Stimulated activated naive CD8-positive, alpha-beta T cell treated with anti-CD3 and anti-CD28 coated beads, Interleukin-15, Interleukin-2, amounts not matched to agents 100 ng/mL and 50 ng/mL, for 24 hours (primary cell): Measurements from ENCODE around the gene MRPL24.
A peak's percentile ranks its signal among the peaks of the same experiment; 100 is the strongest.

Experiments used
- H3K27ac Mint-ChIP-seq: one replicate; pipeline ENCODE4 v1.8.0; 2021; ENCODE audit warnings: mild to moderate bottlenecking, mixed read lengths
- H3K27me3 Mint-ChIP-seq: one replicate; pipeline ENCODE4 v1.8.0; 2021; ENCODE audit warnings: mixed read lengths
- H3K36me3 Mint-ChIP-seq: one replicate; pipeline ENCODE4 v1.8.0; 2021; ENCODE audit warnings: low read depth, mixed read lengths
- H3K4me1 Mint-ChIP-seq: one replicate; pipeline ENCODE4 v1.8.0; 2021; ENCODE audit warnings: low read depth, mixed read lengths
- H3K4me3 Mint-ChIP-seq: one replicate; pipeline ENCODE4 v1.8.0; 2021; ENCODE audit warnings: mild to moderate bottlenecking, mixed read lengths
- H3K9me3 Mint-ChIP-seq: one replicate; pipeline ENCODE4 v1.8.0; 2021; ENCODE audit warnings: mixed read lengths

Gene MRPL24

DNA sequence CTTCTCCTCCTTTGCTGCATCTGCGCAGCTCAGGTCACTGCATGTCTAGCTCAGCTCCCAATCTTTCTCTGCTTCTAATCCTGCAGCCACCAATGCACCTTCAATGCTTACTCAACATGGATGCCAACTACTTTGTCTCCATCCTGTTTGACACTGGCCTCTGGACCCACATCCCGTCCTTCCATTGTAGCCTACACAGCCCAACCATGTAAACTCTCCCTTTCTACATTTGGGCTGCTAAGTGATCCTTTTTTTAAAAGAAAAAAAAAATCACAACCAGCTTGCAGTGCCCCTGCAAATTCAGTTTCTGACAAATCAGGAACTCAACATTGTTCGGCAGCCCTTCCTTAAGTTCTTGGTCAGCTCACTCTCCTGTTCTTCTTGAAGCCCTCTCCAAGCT lies 26.1 kb downstream of the MRPL24 start:
- Mint-ChIP-seq H3K9me3 (no peaks in the 10 kb centered on the region), H3K36me3 (peaks cover 21% of the 10 kb centered on the region), H3K27ac (no peak overlapping the region), H3K4me3 (no peak overlapping the region), H3K27me3 (no peaks in the 10 kb centered on the region), H3K4me1 (no peaks in the 10 kb centered on the region)

DNA sequence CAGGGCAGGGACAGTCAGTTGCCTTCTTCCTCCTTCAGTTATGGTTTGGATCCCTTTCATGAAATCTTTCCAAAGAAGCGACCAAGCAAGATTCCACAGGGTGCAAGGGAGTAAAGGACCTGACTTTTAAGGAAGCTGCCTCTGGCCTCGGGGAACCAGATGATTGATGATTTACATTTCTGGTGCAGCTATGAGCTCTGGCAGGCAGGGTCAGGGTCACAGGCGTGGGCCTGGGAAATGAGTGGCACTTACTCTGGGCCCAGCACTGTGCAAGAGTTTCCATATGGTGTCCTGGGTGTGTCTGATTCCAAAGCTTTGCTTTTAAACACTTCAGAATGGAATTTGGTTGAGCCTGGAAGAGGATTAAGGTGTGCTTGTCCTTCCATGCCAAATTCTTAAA lies 28.3 kb downstream of the MRPL24 start:
- Mint-ChIP-seq H3K27me3 (no peaks in the 10 kb centered on the region), H3K36me3 (peaks cover 19% of the 10 kb centered on the region), H3K4me1 (no peaks in the 10 kb centered on the region), H3K27ac (no peak overlapping the region), H3K9me3 (no peaks in the 10 kb centered on the region), H3K4me3 (no peak overlapping the region)

DNA sequence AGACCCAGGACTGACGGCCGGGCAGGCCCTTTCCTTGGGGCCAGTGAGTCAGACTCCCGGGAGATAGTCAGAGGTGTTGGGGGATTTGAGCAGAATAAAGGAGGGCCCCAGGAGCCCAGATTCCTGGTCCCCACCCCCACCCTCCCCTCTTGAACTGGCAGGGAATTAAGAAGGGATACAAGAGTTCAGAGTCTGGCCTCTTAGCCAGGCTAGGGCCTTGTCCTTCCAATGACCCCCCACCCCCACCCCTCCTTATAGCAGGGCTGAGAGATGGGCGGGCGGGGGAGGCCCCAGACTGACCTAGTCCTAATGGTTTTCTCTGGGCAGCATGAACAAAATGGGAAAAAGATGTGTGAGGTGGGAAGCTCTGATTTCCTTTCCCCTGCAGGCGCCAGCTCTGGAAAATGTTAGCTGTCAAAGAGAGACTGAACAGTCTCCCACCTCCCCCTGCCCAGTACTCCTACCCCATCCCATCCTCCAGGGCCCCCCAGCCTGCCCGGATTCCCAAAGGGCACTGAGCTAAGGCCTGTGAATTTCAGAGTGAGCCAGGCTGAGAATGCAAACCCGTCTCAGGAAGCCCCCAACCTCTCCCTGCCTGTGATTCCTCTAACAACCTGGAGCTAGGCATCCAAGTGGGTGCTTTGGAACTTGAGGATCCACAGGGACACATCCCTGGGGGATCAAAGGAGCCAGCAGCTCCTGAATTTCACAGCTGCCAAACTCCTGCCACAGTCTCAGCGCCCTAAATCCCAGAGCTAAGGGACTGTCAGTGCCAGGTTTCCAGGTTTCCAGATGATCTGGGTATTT lies 29.7 kb downstream of the MRPL24 start:
- H3K9me3 Mint-ChIP-seq, result no peaks in the 10 kb centered on the region
- peaks cover 12% of the 10 kb centered on the region for H3K36me3 Mint-ChIP-seq
- H3K27ac Mint-ChIP-seq, result no peak overlapping the region
- peaks cover 10% of the 10 kb centered on the region for H3K4me1 Mint-ChIP-seq
- no peak overlapping the region for H3K4me3 Mint-ChIP-seq
- peaks cover 3% of the 10 kb centered on the region for H3K27me3 Mint-ChIP-seq

DNA sequence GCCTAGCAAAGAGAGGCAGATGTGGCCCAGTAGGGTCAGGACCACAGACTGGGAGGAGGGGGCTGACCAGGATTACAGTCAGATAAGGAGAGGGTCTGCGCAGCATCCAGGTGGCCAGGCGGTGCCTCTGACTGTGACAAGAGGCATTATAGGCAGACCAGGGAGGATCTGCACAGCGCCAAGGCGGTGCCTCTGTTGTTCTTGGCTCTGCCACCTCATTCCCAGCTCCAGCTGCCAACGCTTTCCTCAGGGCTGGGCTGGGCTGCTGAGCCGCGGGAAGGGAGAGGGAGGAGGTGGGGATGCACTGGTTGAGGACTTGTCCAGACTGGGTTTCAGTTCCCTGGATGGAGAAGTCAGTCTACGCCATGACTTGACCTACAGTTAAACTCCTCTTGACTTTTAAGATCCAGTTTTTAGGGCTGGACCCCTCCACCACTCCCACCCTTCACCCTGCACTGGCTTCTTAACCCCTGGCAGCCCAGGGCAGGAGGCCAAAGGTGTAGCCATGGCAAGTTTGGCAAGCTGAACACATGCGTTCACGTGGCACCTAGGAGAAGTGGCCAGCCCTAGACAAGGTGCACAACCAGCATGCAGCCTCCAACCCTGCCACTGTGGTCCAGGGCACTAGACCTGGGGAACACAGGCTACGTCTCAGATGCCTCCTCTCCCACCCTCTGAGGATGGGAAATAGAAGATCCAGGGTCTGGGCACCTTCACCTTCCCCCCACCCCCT lies 31.0 kb downstream of the MRPL24 start:
- Mint-ChIP-seq H3K9me3 (no peaks in the 10 kb centered on the region), H3K4me3 (no peak overlapping the region), H3K27me3 (peaks cover 3% of the 10 kb centered on the region), H3K4me1 (peaks cover 22% of the 10 kb centered on the region), H3K27ac (no peak overlapping the region), H3K36me3 (peaks cover 4% of the 10 kb centered on the region)

GRCh38 chr1:156709031-156709430 lies 31.9 kb downstream of the MRPL24 start:
- H3K4me1 Mint-ChIP-seq, result peaks cover 27% of the 10 kb centered on the region
- no peaks in the 10 kb centered on the region for H3K36me3 Mint-ChIP-seq
- no peak overlapping the region for H3K27ac Mint-ChIP-seq
- peaks cover 10% of the 10 kb centered on the region for H3K27me3 Mint-ChIP-seq
- H3K4me3 Mint-ChIP-seq, result no peak overlapping the region
- no peaks in the 10 kb centered on the region for H3K9me3 Mint-ChIP-seq

- Mint-ChIP-seq H3K27me3 (peaks cover 18% of the 10 kb centered on the region), H3K4me1 (peaks cover 27% of the 10 kb centered on the region), H3K36me3 (no peaks in the 10 kb centered on the region), H3K9me3 (no peaks in the 10 kb centered on the region), H3K27ac (no peak overlapping the region), H3K4me3 (no peak overlapping the region)
Measured at GRCh38 chr1:156708218-156708661, 32.6 kb downstream of the MRPL24 start.

- Mint-ChIP-seq H3K9me3 (no peaks in the 10 kb centered on the region), H3K36me3 (no peaks in the 10 kb centered on the region), H3K27ac (no peak overlapping the region), H3K4me3 (peak overlapping the region; percentile 13), H3K4me1 (peaks cover 27% of the 10 kb centered on the region), H3K27me3 (peaks cover 21% of the 10 kb centered on the region)
Measured at GRCh38 chr1:156707417-156708217, 33.3 kb downstream of the MRPL24 start.

DNA sequence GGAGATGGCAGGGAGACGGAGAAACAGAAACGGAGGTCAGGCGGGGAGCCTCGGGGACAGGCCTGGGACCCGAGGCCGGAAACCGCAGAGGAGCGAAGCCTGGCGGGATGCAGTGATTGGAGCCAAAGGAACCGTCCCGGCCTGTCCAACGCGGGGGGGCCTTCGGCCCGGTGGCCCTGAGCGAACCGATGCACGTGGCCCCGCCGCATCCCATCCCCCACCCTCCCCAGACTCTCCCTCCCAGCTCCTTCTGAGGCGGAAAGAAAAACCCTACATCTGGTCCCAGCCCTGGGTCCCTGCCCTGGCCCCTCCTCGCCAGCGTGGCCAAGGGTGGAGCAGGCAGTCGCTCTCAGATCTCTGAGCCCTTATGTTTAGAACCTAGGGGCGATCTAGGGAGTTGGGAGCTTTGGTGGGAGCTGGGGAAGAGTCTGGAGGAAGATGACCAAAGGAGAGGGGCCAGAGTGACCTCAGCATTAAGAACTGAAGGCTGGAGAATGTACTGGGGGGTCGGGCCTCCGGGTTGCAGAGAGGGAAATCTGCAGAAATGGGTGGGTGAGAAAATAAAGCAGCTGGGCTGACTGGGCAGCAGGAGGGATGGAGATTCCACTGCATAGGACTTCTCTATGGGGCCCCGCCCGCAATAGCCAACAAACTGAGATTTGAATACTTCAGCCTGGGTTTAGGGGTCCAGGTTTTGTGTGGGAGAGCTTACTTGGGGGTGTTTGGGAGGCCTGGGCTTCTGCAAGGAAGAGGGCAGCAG lies 34.1 kb downstream of the MRPL24 start:
- peaks cover 27% of the 10 kb centered on the region for H3K4me1 Mint-ChIP-seq
- peak overlapping the region; percentile 55 for H3K27ac Mint-ChIP-seq
- peak overlapping the region; percentile 78 for H3K4me3 Mint-ChIP-seq
- no peaks in the 10 kb centered on the region for H3K36me3 Mint-ChIP-seq
- H3K27me3 Mint-ChIP-seq, result peaks cover 21% of the 10 kb centered on the region
- H3K9me3 Mint-ChIP-seq, result no peaks in the 10 kb centered on the region

DNA sequence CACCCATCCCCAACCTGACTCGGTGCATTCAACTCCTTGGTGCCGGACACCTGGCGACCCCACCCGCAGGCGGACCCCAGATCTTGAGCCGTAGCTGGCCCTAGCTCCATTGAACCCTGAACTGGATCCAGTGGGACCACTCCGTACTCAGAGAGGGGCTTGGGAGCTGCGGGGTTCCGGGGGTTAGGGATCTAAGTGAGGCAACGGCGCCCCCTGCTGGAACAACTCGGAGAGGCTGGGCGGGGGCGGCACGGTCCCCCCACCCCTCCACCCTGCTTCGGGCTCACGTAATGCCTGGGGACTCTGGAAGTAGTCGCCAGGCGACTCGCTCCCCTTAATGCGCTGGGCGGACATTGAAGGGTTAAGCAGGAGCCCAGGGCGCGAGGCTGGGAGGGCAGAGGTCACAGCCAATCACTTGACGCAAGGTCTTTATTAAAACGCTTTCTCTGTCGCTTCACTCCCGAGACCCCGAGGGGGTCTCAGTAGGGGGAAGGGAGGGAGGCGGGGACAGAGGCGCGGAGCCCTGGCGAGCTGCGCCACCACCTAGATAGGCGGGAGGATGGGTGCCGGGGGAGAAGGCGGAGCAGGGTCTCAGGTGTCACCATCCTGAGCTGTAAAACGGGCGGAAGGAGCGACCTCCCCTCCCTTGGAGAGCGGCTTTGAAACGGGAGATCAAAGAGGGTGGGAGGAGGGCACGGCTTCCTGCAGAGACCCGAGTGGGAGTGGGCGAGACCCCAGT lies 34.8 kb downstream of the MRPL24 start:
- Mint-ChIP-seq H3K36me3 (no peaks in the 10 kb centered on the region), H3K9me3 (no peaks in the 10 kb centered on the region), H3K27ac (peak overlapping the region; percentile 55), H3K27me3 (peaks cover 26% of the 10 kb centered on the region), H3K4me3 (peak overlapping the region; percentile 78), H3K4me1 (peaks cover 27% of the 10 kb centered on the region)

DNA sequence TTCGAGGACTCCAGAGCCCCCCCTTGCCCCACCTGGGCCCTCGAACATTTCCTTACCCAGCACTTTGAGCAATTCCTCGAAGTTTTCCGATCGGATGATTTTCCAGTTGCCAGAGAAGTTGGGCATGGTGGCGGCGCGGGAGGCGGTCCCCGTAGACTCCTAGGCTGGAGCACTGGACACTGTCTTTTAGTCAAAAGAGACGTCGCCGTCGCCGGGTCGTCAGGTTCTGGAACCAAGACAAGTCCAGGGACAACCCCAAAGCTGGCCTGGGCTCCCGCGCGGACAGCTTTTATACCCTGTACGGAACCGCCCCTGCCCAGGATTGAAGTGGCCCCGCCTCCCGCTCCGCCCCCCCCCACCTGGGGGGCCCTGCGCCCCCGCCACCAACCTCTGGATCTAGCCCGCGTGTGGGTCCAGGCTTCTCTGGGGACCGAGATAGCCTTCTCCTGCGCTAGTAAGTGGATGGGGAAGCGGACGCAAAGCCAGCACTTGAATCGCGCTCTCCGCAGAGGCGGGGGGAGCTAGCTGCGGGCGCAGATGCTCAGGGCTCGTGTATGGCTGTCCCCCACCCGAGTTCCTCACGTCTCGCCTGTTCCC lies 35.5 kb downstream of the MRPL24 start, which contains the start of gene CRABP2:
Gene CRABP2, minus strand, starts transcription at position 263 of the 597 bp plus-strand sequence. Its CDS starts 137 bp downstream, at position 126.
- H3K4me1 Mint-ChIP-seq, result peaks cover 27% of the 10 kb centered on the region
- peaks cover 29% of the 10 kb centered on the region for H3K27me3 Mint-ChIP-seq
- H3K9me3 Mint-ChIP-seq, result no peaks in the 10 kb centered on the region
- no peaks in the 10 kb centered on the region for H3K36me3 Mint-ChIP-seq
- peak within 1 kb of the TSS; percentile 78 for H3K4me3 Mint-ChIP-seq
- peak within 1 kb of the TSS; percentile 55 for H3K27ac Mint-ChIP-seq

DNA sequence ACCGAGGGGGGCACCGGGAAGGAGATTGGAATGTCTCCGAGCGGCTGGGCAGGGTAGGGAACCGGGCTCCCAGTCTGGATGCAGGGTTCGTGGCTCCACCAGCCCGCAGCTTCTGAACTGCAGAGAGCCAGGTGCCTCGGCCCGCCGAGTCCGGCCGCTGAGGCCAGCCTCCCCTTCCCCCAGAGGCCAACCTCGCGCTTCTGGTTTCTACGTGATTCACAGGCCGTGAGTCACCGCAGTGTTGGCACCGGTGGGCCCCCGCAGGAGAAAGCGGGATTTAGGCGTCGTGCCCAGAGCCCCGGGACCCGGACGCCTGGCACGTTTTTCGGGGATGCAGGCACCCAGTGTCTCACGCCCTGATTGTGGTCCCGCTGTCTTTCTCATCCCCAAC lies 36.0 kb downstream of the MRPL24 start:
- Mint-ChIP-seq H3K27ac (no peak overlapping the region), H3K9me3 (no peaks in the 10 kb centered on the region), H3K27me3 (peaks cover 29% of the 10 kb centered on the region), H3K4me1 (peaks cover 27% of the 10 kb centered on the region), H3K4me3 (peak overlapping the region; percentile 20), H3K36me3 (no peaks in the 10 kb centered on the region)

- no peak overlapping the region for H3K4me3 Mint-ChIP-seq
- peaks cover 29% of the 10 kb centered on the region for H3K27me3 Mint-ChIP-seq
- no peaks in the 10 kb centered on the region for H3K9me3 Mint-ChIP-seq
- H3K4me1 Mint-ChIP-seq, result peaks cover 27% of the 10 kb centered on the region
- no peaks in the 10 kb centered on the region for H3K36me3 Mint-ChIP-seq
- no peak overlapping the region for H3K27ac Mint-ChIP-seq
Measured at GRCh38 chr1:156704166-156704711, 36.6 kb downstream of the MRPL24 start.

GRCh38 chr1:156703741-156704140 lies 37.1 kb downstream of the MRPL24 start:
- no peak overlapping the region for H3K27ac Mint-ChIP-seq
- no peaks in the 10 kb centered on the region for H3K36me3 Mint-ChIP-seq
- H3K27me3 Mint-ChIP-seq, result peaks cover 32% of the 10 kb centered on the region
- H3K4me1 Mint-ChIP-seq, result peaks cover 27% of the 10 kb centered on the region
- H3K9me3 Mint-ChIP-seq, result no peaks in the 10 kb centered on the region
- no peak overlapping the region for H3K4me3 Mint-ChIP-seq
